ENCODE data around the gene CDCA3. TPM values are rescaled to one million over a fixed set of nuclear protein-coding genes. Genes with fewer than 3 reads are reported as not detected.

Gene CDCA3
- total and polyA plus RNA-seq, 2 of the 4 experiments (the other 2 are of a cell fraction): 23.5 to 61.0 TPM

GRCh38 chr12:6830999-6831398, 20.1 kb downstream of the CDCA3 start:
- H2AK9ac ChIP-seq (replicated peaks; ENCODE audit: low read depth, low read length, poor library complexity): no peak overlapping the region
- H3K18ac ChIP-seq (ENCODE audit: low read depth, low read length): no peak overlapping the region
- H3K4ac ChIP-seq (ENCODE audit: low read depth, low read length): no peak overlapping the region
- no peak overlapping the region for H3K27ac ChIP-seq (ENCODE audit: insufficient read depth, low read length)
- no peak overlapping the region for H3K23ac ChIP-seq (ENCODE audit: low read depth, low read length)
- no peaks in the 10 kb centered on the region for H3K27me3 ChIP-seq (ENCODE audit: control insufficient read depth, insufficient read depth, low read length)
- intact Hi-C loops (cut with micrococcal nuclease) (no loop called here), in situ Hi-C loops (cut with MboI; ENCODE audit: low sequenced_read_pairs) (no loop called here), dilution Hi-C loops (cut with HindIII; ENCODE audit: low sequenced_read_pairs, unreplicated experiment) (no loop called here)
- H3K36me3 ChIP-seq (ENCODE audit: control insufficient read depth, insufficient read depth, low read length): peaks cover 35% of the 10 kb centered on the region
- ChIA-PET POLR2A (ENCODE audit: unreplicated experiment) (no interaction called here), CTCF (no interaction called here)
- DNase-seq (no peak), ATAC-seq (ENCODE audit: low read depth) (no peak)
- H3K9ac ChIP-seq (ENCODE audit: low read depth, low read length): no peak overlapping the region
- peaks cover 17 to 69% of the 10 kb centered on the region in 2 experiments for H3K79me1 ChIP-seq (ENCODE audit: low read depth in 1 of 2, low read length in 2 of 2)
- peaks cover 6% of the 10 kb centered on the region; the same call in 1 of the 2 replicates for H3K9me1 ChIP-seq (ENCODE audit: insufficient read depth, low read length)
- no peak overlapping the region for H3K4me2 ChIP-seq (ENCODE audit: low read depth, low read length)
- no peak overlapping the region for H2BK120ac ChIP-seq (ENCODE audit: low read depth, low read length)
- no peak overlapping the region for H2BK5ac ChIP-seq (ENCODE audit: low read depth, low read length, poor library complexity, severe bottlenecking)
- H2AFZ ChIP-seq (replicated peaks; ENCODE audit: low read length, poor library complexity): no peak overlapping the region
- no peaks in the 10 kb centered on the region for H3K9me3 ChIP-seq (ENCODE audit: control insufficient read depth, insufficient read depth, low read length)
- H3K4me3 ChIP-seq (ENCODE audit: insufficient read depth, low read depth, low read length): no peak overlapping the region
- H3K14ac ChIP-seq (replicated peaks; ENCODE audit: low read depth, low read length): no peak overlapping the region
- no peak for TF ChIP-seq CTCF (conservative IDR thresholded peaks at IDR 0.05; ENCODE audit: low read depth, low read length)
- no peak for TF ChIP-seq MAFK (IDR thresholded peaks at IDR 0.05; ENCODE audit: low read depth, low read length)
- TF ChIP-seq ELK1 (IDR thresholded peaks at IDR 0.05; ENCODE audit: borderline replicate concordance, low read depth, low read length): no peak
- no peak for TF ChIP-seq RFX5 (IDR thresholded peaks at IDR 0.05; ENCODE audit: low read depth, low read length)
- TF ChIP-seq NFE2L2 (IDR thresholded peaks at IDR 0.05; ENCODE audit: low read depth, low read length): no peak
- TF ChIP-seq CHD1 (IDR thresholded peaks at IDR 0.05; ENCODE audit: low read depth, low read length): no peak
- no peak for TF ChIP-seq RAD21 (IDR thresholded peaks at IDR 0.05; ENCODE audit: low read length)
- TF ChIP-seq BHLHE40 (IDR thresholded peaks at IDR 0.05; ENCODE audit: low read depth, low read length): no peak
- TF ChIP-seq MXI1 (IDR thresholded peaks at IDR 0.05; ENCODE audit: borderline replicate concordance, low read depth, low read length): no peak
- no peak for TF ChIP-seq USF2 (IDR thresholded peaks at IDR 0.05; ENCODE audit: low read depth, low read length)
- TF ChIP-seq MAZ (IDR thresholded peaks at IDR 0.05; ENCODE audit: borderline replicate concordance, low read depth, low read length): no peak
- TF ChIP-seq POLR2A (IDR thresholded peaks at IDR 0.05; ENCODE audit: low read depth, low read length): no peak
- no peak for TF ChIP-seq SMC3 (IDR thresholded peaks at IDR 0.05; ENCODE audit: low read depth, low read length)
- TF ChIP-seq FOS (IDR thresholded peaks at IDR 0.05; ENCODE audit: low read depth, low read length): no peak
- TF ChIP-seq CEBPB (IDR thresholded peaks at IDR 0.05; ENCODE audit: low read depth, low read length): no peak
- no peak for TF ChIP-seq RCOR1 (IDR thresholded peaks at IDR 0.05; ENCODE audit: insufficient replicate concordance, low read length)
- H3K4me1 ChIP-seq (ENCODE audit: control insufficient read depth, insufficient read depth, low read length): peaks cover 10% of the 10 kb centered on the region
- peaks cover 12% of the 10 kb centered on the region for H4K20me1 ChIP-seq (ENCODE audit: insufficient read depth, low read length)
- H4K5ac ChIP-seq (ENCODE audit: low read depth, low read length): no peak overlapping the region
- H4K91ac ChIP-seq (ENCODE audit: insufficient read depth, low read depth, low read length): no peak overlapping the region
- no peak overlapping the region for H2BK15ac ChIP-seq (ENCODE audit: low read depth, low read length)
- WGBS, 2 experiments (ENCODE audit: extremely low coverage in 2 of 2, insufficient read length in 1 of 2): 82% methylated on average over 2 of the region's 6 CpGs; no CpG with 5 or more reads in 1 of the 2 experiments
- H3K56ac ChIP-seq (ENCODE audit: extremely low read depth, insufficient read depth, low read length): no peak overlapping the region
- BruUV-seq (replicated peaks): no TSS peak
- H2BK20ac ChIP-seq (ENCODE audit: low read depth, low read length): no peak overlapping the region
- no peak overlapping the region for H4K8ac ChIP-seq (ENCODE audit: low read depth in 2 of 2, low read length in 2 of 2)
- no peak overlapping the region for H2AK5ac ChIP-seq (ENCODE audit: low read depth, low read length)
